ENCODE data around the gene BAK1. TPM values are rescaled to one million over a fixed set of nuclear protein-coding genes. Genes with fewer than 3 reads are reported as not detected.

Gene BAK1
- total RNA-seq, 4 donors from 2014 or later, result 52.2 to 134 (median 59.5) TPM

GRCh38 chr6:33552252-33552651, 27.8 kb downstream of the BAK1 start:
- Histone ChIP-seq H3K4me3 (no peak overlapping the region), H3K27ac (no peak overlapping the region), H3K4me1 (no peaks in the 10 kb centered on the region), H3K9me3 (no peaks in the 10 kb centered on the region), H3K36me3 (no peaks in the 10 kb centered on the region), H3K27me3 (no peaks in the 10 kb centered on the region)
- 79 to 97% methylated on average over 3 to 7 of the region's 7 CpGs for WGBS, 2 donors (ENCODE audit: low coverage in 1 of 2)
- TF ChIP-seq POLR2AphosphoS5 (IDR thresholded peaks at IDR 0.05) (no peak), POLR2A (IDR thresholded peaks at IDR 0.05) (no peak), EP300 (IDR thresholded peaks at IDR 0.05; ENCODE audit: low read depth) (no peak), CTCF (IDR thresholded peaks at IDR 0.05) (no peak)
- DNase-seq, result no peak
- intact Hi-C loops (cut with DNase I; ENCODE audit: low total_unique reads) (no loop called here), in situ Hi-C loops (cut with MboI; ENCODE audit: low pct_ligation_motif_present in 1 of 4, low pct_unique_long_range_greater_than_20kb in 1 of 4, low sequenced_read_pairs in 3 of 4) (no loop called here)

GRCh38 chr6:33551538-33551937, 28.5 kb downstream of the BAK1 start:
- DNase-seq, result no peak
- Histone ChIP-seq H3K4me1 (no peaks in the 10 kb centered on the region), H3K9me3 (no peaks in the 10 kb centered on the region), H3K27ac (no peak overlapping the region), H3K36me3 (no peaks in the 10 kb centered on the region), H3K27me3 (no peaks in the 10 kb centered on the region), H3K4me3 (no peak overlapping the region)
- intact Hi-C loops (cut with DNase I; ENCODE audit: low total_unique reads) (no loop called here), in situ Hi-C loops (cut with MboI; ENCODE audit: low pct_ligation_motif_present in 1 of 4, low pct_unique_long_range_greater_than_20kb in 1 of 4, low sequenced_read_pairs in 3 of 4) (no loop called here)
- 69 to 83% methylated on average over 2 of the region's 2 CpGs for WGBS, 2 donors (ENCODE audit: low coverage in 1 of 2)
- TF ChIP-seq POLR2A (IDR thresholded peaks at IDR 0.05) (no peak), EP300 (IDR thresholded peaks at IDR 0.05; ENCODE audit: low read depth) (no peak), POLR2AphosphoS5 (IDR thresholded peaks at IDR 0.05) (no peak), CTCF (IDR thresholded peaks at IDR 0.05) (no peak)

- intact Hi-C loops (cut with DNase I; ENCODE audit: low total_unique reads), result no loop called here
- H3K9me3 ChIP-seq, result no peaks in the 10 kb centered on the region
- H3K27me3 ChIP-seq, result no peaks in the 10 kb centered on the region
- DNase-seq, result no peak
- no peak overlapping the region for H3K4me3 ChIP-seq
- in situ Hi-C loops (cut with MboI; ENCODE audit: low pct_ligation_motif_present in 1 of 4, low pct_unique_long_range_greater_than_20kb in 1 of 4, low sequenced_read_pairs in 3 of 4), result no loop called here
- H3K27ac ChIP-seq, result no peak overlapping the region
- no peaks in the 10 kb centered on the region for H3K36me3 ChIP-seq
- TF ChIP-seq POLR2A (IDR thresholded peaks at IDR 0.05) (no peak), CTCF (IDR thresholded peaks at IDR 0.05) (no peak), POLR2AphosphoS5 (IDR thresholded peaks at IDR 0.05) (no peak), EP300 (IDR thresholded peaks at IDR 0.05; ENCODE audit: low read depth) (no peak)
- WGBS, 2 donors (ENCODE audit: low coverage in 1 of 2), result 83 to 96% methylated on average over 1 to 2 of the region's 2 CpGs
- H3K4me1 ChIP-seq, result no peaks in the 10 kb centered on the region
Observed at GRCh38 chr6:33549896-33550295, 30.2 kb downstream of the BAK1 start.

- no peaks in the 10 kb centered on the region for H3K9me3 ChIP-seq
- in situ Hi-C loops (cut with MboI; ENCODE audit: low pct_ligation_motif_present in 1 of 4, low pct_unique_long_range_greater_than_20kb in 1 of 4, low sequenced_read_pairs in 3 of 4), result no loop called here
- H3K4me3 ChIP-seq, result no peak overlapping the region
- no peak for TF ChIP-seq POLR2A (IDR thresholded peaks at IDR 0.05)
- H3K4me1 ChIP-seq, result no peaks in the 10 kb centered on the region
- 91 to 100% methylated on average over 2 to 8 of the region's 8 CpGs for WGBS, 2 donors (ENCODE audit: low coverage in 1 of 2)
- intact Hi-C loops (cut with DNase I; ENCODE audit: low total_unique reads), result no loop called here
- no peak for DNase-seq
- H3K27me3 ChIP-seq, result no peaks in the 10 kb centered on the region
- no peak overlapping the region for H3K27ac ChIP-seq
- H3K36me3 ChIP-seq, result no peaks in the 10 kb centered on the region
Observed at GRCh38 chr6:33549196-33549595, 30.9 kb downstream of the BAK1 start.

GRCh38 chr6:33547499-33547898, 32.6 kb downstream of the BAK1 start:
- in situ Hi-C loops (cut with MboI; ENCODE audit: low pct_ligation_motif_present in 1 of 4, low pct_unique_long_range_greater_than_20kb in 1 of 4, low sequenced_read_pairs in 3 of 4) (no loop called here), intact Hi-C loops (cut with DNase I; ENCODE audit: low total_unique reads) (no loop called here)
- H3K4me1 ChIP-seq, result no peaks in the 10 kb centered on the region
- no peaks in the 10 kb centered on the region for H3K27me3 ChIP-seq
- H3K4me3 ChIP-seq, result no peak overlapping the region
- WGBS, 2 donors (ENCODE audit: low coverage in 1 of 2), result 37 to 80% methylated on average over 1 to 2 of the region's 2 CpGs
- H3K27ac ChIP-seq, result no peak overlapping the region
- no peak for TF ChIP-seq POLR2A (IDR thresholded peaks at IDR 0.05)
- TF ChIP-seq POLR2AphosphoS5 (IDR thresholded peaks at IDR 0.05), result no peak
- TF ChIP-seq CTCF (IDR thresholded peaks at IDR 0.05), result no peak
- TF ChIP-seq EP300 (IDR thresholded peaks at IDR 0.05; ENCODE audit: low read depth), result no peak
- no peaks in the 10 kb centered on the region for H3K9me3 ChIP-seq
- no peak for DNase-seq
- H3K36me3 ChIP-seq, result no peaks in the 10 kb centered on the region

Measured in transverse colon (tissue), 4 donors.